DMS 273 (cell line): Measurements from ENCODE around the gene SMIM44.
"Not testable (repeated sequence)": the region's sequence is repeated elsewhere in the genome, so short reads cannot be mapped to it uniquely, and the experiment has no call there.

Experiments
- DNase-seq: peaks from one replicate; lab custom pipeline; 2025; ENCODE audit not compliant: unreplicated experiment; lab: John Stamatoyannopoulos, UW

SMIM44 gene

DNA sequence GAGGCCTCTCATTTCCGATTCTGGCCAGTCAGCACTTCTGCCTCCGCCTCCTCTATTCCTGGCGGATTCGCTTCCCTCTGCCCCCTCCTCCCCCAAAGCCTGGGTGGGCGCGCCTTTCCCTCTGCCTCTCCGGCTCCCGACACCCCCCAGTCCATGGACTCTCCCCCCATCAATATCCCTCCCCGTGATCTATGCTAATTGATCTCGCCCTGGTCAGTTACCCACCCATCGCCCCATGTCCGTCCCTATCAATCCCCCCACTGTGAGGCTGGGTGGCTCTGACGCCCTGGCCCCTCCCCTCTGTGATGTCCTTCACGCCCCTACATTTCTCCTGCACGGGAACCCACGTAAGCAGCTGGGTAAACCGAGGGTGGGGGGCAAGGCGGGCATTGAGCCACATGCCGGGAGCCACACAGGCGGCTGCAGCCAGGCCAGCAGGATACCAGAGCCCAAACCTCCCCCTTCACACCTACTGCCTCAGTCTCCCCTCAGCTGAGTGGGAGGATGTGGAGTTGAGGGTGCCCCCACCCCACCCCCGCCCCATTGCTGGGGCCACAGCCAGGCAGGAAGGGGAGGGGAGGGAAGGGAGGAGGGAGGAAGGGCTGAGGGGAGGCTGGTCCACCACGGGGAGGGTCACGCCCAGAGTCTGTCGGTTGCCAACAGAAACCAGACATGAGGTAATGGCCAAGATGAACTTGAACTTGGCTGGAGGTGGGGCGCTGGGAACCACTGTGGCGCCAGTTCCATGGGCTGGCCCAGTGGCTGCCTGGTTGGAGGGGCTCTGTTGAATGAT is 24.0 kb downstream of the SMIM44 start:
- peak; percentile 53 for DNase-seq

DNA sequence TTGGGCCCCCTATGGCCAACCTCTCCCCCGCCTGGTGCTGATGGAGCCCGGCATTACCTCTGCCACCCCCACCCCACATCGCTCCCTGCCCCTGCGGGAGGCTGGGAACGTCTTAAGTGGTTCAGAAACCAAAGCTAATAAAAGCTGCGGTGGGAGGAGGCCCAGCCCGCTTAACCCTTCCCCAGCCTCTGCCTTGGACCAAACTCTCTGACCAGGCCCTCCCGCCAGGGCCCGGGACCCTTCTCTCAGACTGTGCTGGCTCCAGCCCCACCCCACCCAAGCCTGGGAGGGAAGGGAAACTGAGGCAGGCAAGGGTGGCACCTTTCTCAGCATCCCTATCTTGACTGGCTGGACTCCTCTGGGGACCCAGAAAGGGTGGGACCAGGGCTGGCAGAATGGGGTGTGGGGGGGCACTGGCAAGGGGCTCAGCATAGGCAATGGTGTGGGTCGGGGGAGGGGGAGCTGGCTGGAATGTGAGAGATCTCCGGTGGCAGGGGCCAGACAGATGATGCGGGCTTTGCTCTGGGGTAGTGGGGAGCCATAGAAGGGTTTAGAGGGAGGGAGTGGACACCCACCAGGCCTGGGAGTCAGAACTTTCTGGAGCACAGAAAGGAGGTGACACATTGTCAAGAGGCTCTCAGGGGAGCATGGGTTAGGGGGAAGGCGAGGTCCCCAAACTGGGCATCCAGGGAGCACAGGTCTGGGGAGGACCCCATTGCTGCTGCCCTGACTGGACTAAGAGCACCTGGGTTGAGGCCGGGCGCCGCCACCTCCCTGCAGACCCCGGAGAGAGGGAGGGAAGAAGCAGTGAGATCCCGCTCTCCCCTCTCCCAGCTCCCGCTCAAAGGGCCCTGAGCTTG is 24.8 kb downstream of the SMIM44 start:
- DNase-seq = no peak

DNA sequence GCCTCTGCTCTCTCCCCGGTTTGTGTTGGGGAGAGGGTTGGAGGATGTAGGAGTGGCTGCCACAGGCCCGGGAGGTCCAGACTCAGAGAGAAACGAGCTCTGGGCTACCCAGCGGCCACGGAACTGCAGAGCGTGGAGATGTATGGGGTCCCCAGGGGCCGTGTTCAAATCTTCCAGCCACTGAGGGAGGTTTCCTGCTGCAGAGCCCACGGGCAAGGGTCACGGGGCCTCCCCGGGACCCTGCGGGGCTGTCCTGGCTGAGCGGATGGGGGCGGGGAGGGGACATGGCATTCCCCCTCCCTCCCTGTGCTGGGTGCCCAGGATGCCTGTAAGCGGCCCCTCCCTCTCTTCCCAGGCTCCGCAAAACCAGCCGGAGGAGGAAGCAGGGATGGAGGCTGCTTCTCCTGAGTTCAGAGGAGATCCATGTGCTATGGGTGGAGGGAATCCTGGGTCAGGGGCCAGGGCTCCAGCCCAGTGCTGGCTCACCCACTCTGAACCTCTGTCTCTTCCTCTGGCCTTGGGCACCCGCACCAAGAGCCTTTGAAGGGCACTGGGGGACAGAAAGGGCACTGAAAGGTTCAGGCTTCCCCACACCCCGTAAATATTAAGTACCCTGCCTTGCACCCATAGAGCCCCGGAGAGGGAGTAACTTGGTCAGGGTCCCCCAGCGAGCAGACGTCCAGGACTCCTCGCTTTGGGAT is 25.6 kb downstream of the SMIM44 start:
- no peak for DNase-seq

DNA sequence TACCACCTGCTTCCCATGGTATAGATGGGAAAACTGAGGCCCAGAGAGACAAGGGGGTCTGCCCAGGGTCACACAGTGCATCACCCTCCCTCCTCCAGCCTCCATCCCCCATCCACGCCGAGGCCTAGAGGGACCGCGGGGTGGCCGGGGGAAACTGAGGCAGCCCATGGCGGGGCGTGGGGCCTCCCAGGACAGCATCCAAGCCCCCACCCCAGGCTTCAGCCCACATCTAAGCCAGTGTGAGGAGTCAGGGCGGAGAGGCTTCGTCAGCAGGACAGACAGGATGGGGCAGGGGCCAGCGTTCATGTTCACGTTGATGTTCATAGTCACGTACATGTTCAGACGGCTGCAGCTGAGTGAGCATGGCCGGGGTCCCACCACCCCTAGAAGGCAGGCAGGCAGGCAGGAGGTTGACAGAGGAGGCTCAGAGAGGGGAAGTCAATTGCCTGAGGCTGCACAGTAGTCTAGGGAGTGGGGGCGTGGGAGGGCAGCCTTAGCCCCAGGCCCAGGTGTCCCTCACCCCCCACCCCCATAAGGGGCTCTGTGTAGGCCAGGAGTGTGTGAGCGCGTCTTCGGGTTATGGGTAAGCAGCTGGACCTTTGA is 26.2 kb downstream of the SMIM44 start:
- DNase-seq = no peak

DNA sequence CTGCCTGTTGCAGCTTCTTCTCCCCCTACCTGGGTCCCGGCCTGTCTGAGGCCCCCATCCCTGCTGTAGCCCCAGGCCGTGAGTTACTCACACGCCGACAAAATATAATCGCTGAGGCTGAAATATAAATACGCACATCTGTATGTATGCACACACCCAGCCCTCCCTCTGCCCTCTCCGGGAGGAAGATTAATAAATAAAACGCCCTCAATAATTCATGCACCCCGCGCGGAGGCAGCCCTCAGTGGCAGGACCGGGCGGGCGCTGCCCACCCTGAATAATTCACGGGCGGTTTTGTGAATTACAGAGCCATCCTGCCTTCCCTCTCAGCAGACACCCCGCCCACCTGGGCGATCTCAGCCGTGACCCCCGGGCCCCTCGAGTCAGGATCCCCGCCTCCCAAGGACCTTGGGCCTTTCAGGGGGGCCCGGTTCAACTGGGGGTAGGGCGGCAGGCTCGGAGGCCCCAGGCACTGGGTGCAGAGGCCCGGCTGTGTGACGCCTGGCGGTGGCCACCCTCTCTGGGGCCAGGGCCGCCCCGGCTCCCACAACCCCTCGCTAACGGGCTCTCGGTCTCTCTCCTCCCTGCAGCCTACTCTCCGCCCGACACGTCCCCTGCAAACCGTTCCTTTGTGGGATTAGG is 27.2 kb downstream of the SMIM44 start:
- DNase-seq = no peak

DNA sequence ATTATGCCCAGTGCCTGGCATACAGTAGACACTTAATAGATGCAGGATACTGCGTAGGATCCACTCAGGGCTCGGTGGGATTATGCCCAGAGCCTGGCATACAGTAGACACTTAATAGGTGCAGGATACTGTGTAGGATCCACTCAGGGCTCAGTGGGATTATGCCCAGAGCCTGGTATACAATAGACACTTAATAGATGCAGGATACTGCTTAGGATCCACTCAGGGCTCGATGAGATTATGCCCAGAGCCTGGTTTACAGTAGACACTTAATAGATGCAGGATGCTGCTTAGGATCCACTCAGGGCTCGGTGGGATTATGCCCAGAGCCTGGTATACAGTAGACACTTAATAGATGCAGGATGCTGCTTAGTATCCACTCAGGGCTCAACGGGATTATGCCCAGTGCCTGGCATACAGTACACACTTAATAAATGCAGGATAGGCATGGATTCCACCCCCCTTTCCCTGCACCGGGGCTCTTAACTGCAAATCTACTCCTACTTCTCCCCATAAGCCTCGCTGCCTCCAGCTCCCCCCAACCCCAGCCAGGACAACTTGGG is 27.8 kb downstream of the SMIM44 start:
- DNase-seq = no peak

DNA sequence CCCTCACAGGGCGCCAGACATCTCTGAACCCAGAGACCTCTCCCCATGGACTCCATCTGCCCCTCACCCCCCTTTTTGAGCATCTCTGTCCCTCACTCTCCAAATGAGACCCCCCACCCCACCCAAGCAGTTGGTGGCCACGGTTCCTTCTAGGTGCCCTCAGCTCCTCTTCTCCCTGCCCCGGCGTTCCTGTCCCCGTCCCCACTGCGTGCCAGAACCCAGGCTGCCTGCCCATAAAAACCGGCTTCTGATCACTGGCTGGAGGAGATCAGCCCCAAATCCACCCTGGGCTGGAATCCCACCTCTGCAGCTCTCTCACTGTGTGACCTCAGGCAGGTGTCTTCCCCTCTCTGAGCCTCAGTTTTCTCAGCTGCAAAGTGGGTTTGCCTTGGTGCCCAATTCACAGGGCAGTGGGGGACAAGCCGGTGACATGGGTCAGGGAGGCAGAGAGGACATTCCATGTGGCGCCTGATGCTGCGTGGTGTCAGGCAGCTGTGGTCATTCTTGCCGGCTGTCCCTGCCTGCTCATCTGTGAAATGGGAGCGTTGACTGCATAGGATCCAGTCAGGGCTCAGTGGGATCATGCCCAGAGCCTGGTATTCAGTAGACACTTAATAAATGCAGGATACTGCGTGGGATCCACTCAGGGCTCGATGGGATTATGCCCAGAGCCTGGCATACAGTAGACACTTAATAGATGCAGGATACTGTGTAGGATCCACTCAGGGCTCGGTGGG is 28.4 kb downstream of the SMIM44 start:
- DNase-seq = no peak

DNA sequence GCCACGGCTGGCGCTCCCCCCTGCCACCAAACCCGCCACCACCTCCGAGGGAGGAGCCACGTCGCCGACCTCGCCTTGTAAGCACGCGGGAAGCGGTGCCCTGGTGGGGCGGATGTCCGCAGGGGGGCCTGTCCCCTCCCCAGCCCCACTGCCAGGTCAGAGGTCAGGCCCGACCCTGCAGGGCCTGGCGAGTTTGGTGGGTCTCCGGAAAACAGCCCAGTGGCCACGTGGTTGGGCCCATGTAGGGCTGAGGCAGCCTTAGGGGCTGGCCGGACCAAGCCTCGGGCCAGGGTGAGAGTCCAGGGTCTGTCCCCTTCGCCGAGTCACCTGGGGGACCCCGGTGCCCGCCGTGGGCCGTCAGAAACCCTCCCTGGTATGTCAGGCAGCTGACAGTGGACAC is 29.4 kb downstream of the SMIM44 start:
- DNase-seq = no peak

DNA sequence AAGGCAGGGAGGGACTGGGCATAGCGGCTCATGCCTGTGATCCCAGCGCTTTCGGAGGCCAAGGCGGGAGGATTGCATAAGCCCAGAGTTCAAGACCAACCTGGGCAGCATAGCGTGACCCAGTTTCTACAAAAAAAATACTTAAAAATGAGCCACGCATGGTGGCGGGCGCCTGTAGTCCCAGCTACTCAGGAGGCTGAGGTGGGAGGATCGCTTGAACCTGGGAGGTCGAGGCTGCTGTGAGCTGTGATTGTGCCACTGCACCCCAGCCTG is 30.4 kb downstream of the SMIM44 start:
- DNase-seq = not testable (repeated sequence)

DNA sequence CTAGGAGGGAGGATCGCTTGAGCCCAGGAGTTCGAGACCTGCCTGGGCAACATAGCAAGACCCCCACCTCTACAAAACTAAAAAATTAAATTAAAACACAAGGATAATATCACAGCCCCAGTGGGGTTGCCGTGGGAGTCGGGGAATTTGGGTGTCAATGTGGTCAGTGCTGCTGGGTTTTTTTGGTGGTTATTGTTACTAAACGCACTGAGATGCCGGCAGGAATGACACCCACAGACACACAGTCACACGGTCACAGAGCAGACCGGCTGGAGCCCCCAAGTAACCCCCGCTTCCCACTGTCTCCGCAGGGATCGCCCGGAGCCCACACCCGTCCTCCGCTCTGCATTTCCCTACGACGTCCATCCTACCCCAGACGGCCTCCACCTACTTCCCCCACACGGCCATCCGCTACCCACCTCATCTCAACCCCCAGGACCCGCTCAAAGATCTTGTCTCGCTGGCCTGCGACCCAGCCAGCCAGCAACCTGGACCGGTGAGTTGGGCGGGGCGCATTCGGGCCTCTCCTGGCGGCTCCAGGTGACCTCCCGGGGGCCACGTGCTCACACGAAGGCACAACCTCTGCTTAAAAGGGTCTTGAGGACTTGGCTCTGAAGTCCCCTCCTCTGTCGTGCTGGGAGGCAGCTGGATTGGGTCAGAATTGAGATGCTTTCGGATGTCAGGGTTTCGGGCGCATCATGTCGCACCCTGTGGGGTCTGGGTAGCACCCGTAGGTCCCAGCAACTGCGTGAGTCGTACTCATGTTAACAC is 30.9 kb downstream of the SMIM44 start:
- DNase-seq = no peak

DNA sequence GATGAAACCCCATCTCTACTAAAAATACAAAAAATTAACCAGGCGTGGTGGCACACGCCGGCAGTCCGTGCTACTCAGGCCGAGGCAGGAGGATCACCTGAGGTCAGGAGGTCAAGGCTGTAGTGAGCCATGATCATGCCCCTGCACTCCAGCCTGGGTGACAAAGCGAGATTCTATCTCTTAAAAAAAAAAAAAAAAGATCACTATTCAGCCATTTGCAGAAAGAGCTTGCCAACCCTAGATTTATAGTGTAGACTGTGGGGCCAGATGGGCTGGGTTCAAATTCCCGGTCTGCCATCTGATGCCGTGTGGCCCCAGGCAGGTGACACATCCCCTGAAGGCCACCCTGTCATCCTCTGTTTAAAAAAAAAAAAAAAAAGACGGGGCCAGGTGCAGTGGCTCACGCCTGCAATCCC is 31.8 kb downstream of the SMIM44 start:
- no peak for DNase-seq

DNA sequence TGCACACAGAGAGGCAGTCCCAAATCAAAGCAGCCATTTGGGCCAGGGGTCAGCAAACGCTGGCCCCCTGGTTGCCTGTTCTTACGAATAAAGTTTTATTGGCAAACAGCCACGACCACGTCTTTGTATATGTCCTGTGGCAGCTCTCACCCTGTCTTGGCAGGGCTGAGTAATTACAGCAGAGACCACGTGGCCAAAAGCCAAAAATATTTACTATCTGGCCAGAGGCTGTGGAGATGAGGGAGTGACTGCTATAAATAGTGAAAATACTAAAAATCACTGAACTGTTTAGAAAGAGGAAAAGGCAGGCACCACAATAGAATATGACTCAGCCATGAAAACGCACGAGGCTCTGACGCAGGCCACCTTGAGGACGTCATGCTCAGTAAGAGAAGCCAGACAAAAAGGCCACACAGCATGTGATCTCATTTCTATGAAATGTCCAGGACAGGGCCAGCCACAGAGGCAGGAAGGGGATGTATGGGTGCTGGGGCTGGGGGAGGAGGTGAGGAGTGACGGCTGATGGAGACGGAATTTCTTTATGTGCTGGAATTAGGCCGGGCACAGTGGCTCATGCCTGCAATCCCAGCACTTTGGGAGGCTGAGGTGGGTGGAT is 32.3 kb downstream of the SMIM44 start:
- peak; percentile 55 for DNase-seq

DNA sequence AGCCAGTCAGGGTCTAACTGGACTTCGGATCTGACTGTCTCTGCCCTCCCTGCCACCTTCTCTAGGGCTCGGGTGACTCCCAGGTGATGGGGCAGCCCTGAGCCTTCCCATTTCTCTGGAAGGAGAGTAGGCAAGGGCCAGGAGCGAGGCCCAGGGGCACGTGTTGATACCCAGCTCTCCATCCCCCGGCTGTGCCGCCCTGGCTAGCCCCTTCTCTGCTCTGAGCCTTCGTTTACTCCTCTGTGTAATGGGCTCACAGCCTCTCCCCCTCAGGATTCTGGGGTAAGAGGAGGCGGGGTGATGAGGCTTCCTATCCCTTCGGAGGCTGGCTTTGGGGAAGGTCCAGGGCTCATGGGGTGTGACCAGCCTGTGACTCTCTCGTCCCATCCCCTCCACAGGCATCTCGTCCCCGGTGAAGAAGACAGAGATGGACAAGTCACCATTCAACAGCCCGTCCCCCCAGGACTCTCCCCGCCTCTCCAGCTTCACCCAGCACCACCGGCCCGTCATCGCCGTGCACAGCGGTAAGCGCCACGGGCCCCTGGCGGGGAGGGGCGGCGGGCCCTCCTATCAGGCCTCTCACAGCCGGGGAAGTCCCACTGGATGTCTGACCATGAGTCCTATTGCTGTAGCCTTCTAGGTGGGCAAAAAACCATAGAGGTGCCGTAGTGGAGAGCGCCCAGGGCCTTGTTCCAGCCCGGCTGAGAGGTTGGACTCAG is 34.5 kb downstream of the SMIM44 start:
- DNase-seq = no peak

DNA sequence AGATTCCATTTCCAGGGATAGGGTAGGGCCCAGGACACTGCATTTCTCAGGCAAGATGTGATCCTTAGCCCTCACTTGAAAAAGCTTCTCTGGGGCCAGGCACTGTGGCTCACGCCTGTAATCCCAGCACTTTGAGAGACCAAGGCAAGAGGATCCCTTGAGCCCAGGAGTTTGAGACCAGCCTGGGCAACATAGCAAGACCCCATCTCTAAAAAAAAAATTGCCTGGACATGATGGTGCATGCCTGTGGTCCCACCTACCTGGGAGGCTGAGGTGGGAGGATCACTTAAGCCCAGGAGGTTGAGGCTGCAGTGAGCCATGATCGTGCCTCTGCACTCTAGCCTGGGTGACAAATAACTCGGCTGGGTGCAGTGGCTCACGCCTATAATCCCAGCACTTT is 36.6 kb downstream of the SMIM44 start:
- not testable (repeated sequence) for DNase-seq

DNA sequence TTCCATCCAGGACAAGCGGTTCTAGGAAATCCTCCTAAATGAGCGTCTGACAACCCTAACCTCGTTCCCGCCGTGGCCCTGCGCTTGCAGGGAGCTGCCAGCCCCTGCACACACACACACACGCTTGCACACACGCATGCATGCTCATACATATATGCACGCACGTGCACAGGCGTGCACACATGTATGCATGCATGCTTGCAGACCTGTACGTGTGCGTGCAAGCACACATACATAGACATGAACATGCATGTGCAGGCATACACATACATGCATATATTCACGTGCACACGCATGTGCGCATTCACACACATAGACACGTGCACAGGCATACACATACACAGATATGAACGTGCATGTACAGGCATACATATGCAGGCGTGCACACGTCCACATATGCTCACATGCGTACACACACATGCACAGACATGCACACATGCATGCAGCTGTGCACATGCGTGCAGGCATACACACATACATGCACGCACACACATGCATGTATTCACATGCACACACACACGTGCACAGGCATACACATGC is 38.5 kb downstream of the SMIM44 start:
- DNase-seq = no peak

DNA sequence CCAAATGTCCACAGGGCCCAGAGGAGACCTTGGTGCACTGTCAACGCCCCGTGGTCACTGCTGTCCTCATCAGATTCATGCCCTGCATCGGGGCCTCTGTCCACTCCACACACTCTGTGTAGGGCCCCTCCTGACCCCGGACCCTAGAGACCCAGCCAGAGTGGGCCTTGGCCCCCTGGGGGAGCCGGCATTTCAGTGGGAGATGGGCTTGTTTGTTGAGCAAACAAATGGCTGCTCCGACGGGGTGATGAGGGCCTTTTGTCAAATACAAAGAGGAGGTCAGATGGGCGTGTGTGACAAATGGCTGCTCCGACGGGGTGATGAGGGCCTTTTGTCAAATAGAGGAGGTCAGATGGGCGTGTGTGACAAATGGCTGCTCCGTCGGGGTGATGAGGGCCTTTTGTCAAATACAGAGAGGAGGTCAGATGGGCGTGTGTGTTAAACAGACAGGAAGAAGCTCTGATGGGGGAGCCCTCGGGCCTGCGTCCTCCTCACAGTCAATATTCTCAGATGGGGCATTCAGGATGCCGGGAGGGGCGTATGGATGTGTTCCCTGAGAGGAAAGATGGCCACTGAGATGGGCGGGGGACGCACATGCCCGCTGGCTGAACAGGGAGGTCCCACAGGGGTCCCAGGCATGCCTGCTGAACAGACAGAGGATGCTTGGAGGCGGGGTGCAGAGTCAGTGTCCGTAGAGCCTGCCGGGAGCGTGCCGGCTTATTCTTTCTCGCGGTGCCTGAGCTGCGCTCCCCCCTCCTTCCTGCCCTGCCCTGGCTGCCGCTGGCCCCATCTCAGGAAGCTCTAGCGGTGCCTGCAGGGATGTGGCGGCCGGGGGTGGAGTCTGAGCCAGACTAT is 39.2 kb downstream of the SMIM44 start:
- no peak for DNase-seq

DNA sequence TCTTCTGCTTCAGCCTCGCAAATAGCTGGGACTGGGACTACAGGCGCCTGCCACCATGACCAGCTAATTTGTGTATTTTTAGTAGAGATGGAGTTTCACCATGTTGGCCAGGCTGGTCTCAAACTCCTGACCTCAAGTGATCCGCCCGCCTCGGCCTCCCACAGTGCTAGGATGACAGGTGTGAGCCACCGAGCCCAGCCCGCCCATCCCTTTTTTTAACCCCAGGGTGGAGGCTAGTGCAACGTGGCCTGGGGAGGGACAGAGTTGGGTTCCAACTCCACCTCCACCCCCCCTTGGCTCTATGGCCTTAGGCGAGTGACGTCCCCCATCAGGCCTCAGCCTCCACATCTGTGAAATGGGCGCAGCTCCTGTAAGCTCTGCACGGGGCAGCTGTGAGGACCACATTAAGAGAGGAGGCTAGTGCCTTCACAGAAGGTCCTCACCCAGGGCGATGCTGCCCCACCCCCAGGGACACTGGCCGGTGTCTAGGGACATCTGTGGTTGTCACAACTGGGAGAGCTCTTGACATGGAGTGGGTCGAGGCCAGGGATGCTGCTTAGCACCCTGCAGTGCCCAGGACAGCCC is 40.7 kb downstream of the SMIM44 start:
- DNase-seq = no peak
